ENCODE measurements around the gene MOB3A.

MOB3A gene

DNA sequence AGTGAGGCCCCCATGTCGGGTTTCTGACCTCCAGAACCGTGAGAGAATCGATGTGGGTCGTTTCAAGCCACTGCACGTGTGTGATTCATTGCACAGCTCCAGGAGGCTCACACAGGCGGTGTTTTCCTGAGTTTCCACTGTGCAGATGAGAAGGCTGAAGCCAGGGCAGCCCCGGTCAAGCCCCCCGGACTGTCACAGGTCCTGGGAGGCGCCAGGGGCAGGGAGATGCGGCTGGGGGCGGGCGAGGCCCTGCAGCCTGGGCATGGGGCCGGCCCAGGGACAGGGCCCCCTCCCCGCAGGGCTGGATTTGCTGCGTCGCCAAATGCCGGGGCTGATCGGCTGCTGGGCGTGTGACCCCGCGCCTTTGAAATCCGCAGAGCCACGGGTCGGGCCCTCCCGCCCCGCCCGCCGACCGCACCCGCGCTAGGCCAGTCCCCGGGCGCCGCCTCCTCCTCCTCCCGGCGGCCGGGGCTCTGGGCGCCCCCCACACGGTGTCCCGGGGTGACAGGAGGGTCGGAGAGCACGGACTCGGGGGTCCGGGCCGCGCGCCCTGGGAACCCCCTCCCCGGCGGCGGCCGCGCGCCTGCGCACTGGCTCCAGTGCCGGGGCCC, 35.1 kb downstream of the MOB3A start:
- H2AFZ ChIP-seq = peak overlapping the region; percentile 58
- H3K9me3 ChIP-seq (ENCODE audit: control insufficient read depth, low read length) = no peaks in the 10 kb centered on the region
- TF ChIP-seq CTCF (IDR thresholded peaks at IDR 0.05) = no peak
- H3K27ac ChIP-seq = peak overlapping the region; percentile 90
- H3K36me3 ChIP-seq (ENCODE audit: control insufficient read depth, insufficient read depth, low read length) = no peaks in the 10 kb centered on the region
- peak overlapping the region; percentile 99 for H3K4me2 ChIP-seq (ENCODE audit: low read length)
- peak overlapping the region; percentile 86 for H3K4me3 ChIP-seq (ENCODE audit: low read depth, low read length)
- no peaks in the 10 kb centered on the region for H3K79me2 ChIP-seq
- peaks cover 30% of the 10 kb centered on the region for H3K4me1 ChIP-seq
- no peaks in the 10 kb centered on the region for H3K27me3 ChIP-seq (ENCODE audit: control insufficient read depth, insufficient read depth, low read length)
- peak overlapping the region; percentile 20 for H3K9ac ChIP-seq

GRCh38 chr19:2059422-2060201, 36.5 kb downstream of the MOB3A start:
- peak overlapping the region; percentile 86 for H3K4me3 ChIP-seq (ENCODE audit: low read depth, low read length)
- H3K9ac ChIP-seq = peak overlapping the region; percentile 51
- TF ChIP-seq CTCF (IDR thresholded peaks at IDR 0.05) = no peak
- peak overlapping the region; percentile 99 for H3K4me2 ChIP-seq (ENCODE audit: low read length)
- H3K36me3 ChIP-seq (ENCODE audit: control insufficient read depth, insufficient read depth, low read length) = no peaks in the 10 kb centered on the region
- H2AFZ ChIP-seq = peak overlapping the region; percentile 87
- H3K79me2 ChIP-seq = peaks cover 3% of the 10 kb centered on the region
- H3K27me3 ChIP-seq (ENCODE audit: control insufficient read depth, insufficient read depth, low read length) = no peaks in the 10 kb centered on the region
- peak overlapping the region; percentile 90 for H3K27ac ChIP-seq
- no peaks in the 10 kb centered on the region for H3K9me3 ChIP-seq (ENCODE audit: control insufficient read depth, low read length)
- peaks cover 37% of the 10 kb centered on the region for H3K4me1 ChIP-seq

DNA sequence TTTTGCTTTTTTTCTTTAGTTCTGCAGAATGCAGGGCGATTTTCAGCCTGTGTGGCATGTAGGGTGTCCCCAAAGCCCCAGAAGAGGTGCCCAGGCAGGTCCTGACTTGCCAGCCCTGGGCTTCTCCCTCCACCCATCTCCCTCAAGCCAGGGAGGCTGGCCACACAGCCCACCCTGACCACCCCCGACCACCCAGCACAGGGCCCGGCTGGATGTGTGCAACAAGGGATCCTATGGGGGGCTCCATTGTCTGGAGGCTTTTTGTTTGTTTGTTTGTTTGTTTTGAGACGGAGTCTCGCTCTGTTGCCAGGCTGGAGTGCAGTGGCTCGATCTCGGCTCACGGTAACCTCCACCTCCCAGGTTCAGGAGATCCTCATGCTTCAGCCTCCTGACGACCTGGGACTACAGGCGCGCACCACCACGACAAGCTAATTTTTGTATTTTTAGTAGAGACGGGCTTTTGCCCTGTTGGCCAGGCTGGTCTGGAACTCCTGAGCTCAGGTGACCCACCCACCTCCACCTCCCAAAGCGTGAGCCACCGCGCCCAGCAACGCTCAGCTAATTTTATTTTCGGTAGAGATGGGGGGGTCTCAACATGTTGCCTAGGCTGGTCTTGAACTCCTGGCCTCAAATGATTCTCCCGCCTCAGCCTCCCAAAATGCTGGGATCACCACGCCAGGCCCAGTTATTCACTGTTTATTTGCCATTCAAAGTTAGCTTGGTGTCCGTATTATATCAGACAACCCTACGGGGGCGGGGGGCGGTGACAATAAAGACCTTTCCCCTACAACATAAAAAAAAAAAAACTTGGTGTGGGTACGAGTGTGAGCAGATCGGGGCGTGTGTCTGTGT, 37.3 kb downstream of the MOB3A start:
- Histone ChIP-seq H3K27ac (peak overlapping the region; percentile 90), H3K4me3 (ENCODE audit: low read depth, low read length) (peak overlapping the region; percentile 86), H3K9me3 (ENCODE audit: control insufficient read depth, low read length) (no peaks in the 10 kb centered on the region), H2AFZ (peak overlapping the region; percentile 87), H3K9ac (peak overlapping the region; percentile 51), H3K36me3 (ENCODE audit: control insufficient read depth, insufficient read depth, low read length) (no peaks in the 10 kb centered on the region), H3K27me3 (ENCODE audit: control insufficient read depth, insufficient read depth, low read length) (no peaks in the 10 kb centered on the region), H3K4me1 (peaks cover 37% of the 10 kb centered on the region), H3K4me2 (ENCODE audit: low read length) (peak overlapping the region; percentile 99), H3K79me2 (peaks cover 3% of the 10 kb centered on the region)
- TF ChIP-seq CTCF (IDR thresholded peaks at IDR 0.05) = no peak

DNA sequence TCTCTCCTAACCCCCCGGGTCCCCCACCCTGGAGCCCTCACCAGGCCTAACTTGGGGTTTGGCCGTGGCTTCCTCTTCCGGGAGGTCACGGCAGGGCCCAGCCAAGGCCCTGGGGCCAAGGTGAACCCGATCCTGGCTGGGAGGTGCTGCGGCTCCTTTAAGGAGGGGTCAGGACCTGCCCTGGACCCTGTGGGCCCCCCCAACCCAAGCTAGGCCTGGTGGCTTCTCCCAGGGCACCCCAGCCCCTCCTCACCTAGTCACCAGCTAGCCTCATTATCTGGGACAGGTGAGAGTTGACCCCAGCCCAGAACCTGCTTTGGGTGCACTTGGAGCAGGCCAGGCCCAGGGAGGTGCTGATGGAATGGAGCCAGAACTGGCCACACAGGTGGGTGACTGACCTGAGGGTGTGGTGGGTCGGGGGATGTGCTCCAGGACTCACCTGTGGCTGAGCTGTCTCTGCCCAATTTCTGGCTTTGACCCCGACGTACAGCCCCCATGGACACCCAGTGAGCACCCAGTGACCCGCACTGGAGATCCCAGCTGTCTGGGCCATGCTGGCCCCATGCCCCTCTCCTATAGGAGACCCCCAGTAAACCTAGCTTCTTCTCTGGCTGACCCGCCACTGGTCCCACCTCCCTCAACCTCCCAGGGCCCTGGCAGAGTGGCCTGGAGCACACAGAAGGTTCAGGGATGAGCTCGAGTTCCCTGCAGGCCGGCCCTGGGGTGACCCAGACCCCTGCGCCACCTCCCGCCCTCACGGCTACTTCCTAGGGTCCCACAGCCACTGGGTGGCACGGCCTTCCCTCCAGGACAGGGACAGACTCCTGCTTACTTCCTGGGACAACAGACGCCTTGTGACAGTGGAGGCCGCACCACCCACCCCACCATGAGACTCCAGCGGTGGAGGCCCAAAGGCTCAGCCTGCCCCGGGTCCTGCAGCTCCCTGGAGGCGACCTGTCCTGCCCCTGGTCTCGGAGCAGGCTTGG, 38.3 kb downstream of the MOB3A start:
- no peak for TF ChIP-seq CTCF (IDR thresholded peaks at IDR 0.05)
- Histone ChIP-seq H3K9me3 (ENCODE audit: control insufficient read depth, low read length) (no peaks in the 10 kb centered on the region), H3K36me3 (ENCODE audit: control insufficient read depth, insufficient read depth, low read length) (no peaks in the 10 kb centered on the region), H3K27me3 (ENCODE audit: control insufficient read depth, insufficient read depth, low read length) (no peaks in the 10 kb centered on the region), H3K27ac (peak overlapping the region; percentile 90), H2AFZ (no peak overlapping the region), H3K79me2 (peaks cover 3% of the 10 kb centered on the region), H3K4me1 (peaks cover 37% of the 10 kb centered on the region), H3K4me3 (ENCODE audit: low read depth, low read length) (no peak overlapping the region), H3K4me2 (ENCODE audit: low read length) (no peak overlapping the region), H3K9ac (no peak overlapping the region)

All from parathyroid adenoma (tissue), 2 donors.